Liver (tissue), 9 donors: Measurements from ENCODE around the gene SMPD3. TPM values are rescaled to one million over a fixed set of nuclear protein-coding genes. Genes with fewer than 3 reads are reported as not detected.

Experiments
- DNase-seq: peaks from one replicate; pipeline ENCODE4 v3.0.0-alpha.2; 2017; ENCODE audit warnings: low spot score
- H3K27ac ChIP-seq, 2 donors: one replicate each; pipeline ENCODE4 v1.7.0; 2013; ENCODE audit warnings: inconsistent platforms in 2 of 2, low read length in 2 of 2, control low read depth in 1 of 2, low read depth in 1 of 2, mild to moderate bottlenecking in 1 of 2
- H3K27me3 ChIP-seq, 4 donors: one replicate each; pipeline versions ENCODE4 v1.6.1 to v1.7.0; 2013; ENCODE audit warnings: low read length in 3 of 4, inconsistent platforms in 1 of 4, mild to moderate bottlenecking in 1 of 4, moderate library complexity in 1 of 4; ENCODE audit not compliant: control insufficient read depth in 4 of 4, insufficient read depth in 4 of 4
- H3K36me3 ChIP-seq, 4 donors: one replicate each; pipeline versions ENCODE4 v1.6.1 to v1.7.0; 2013; ENCODE audit warnings: low read length in 3 of 4, mild to moderate bottlenecking in 3 of 4, low read depth in 1 of 4, moderate library complexity in 1 of 4; ENCODE audit not compliant: control insufficient read depth in 4 of 4, insufficient read depth in 3 of 4
- H3K4me1 ChIP-seq, 4 donors: one replicate each; pipeline versions ENCODE4 v1.6.1 to v1.7.0; 2013; ENCODE audit warnings: low read length in 3 of 4, mild to moderate bottlenecking in 3 of 4, moderate library complexity in 1 of 4; ENCODE audit not compliant: control insufficient read depth in 4 of 4, insufficient read depth in 4 of 4
- H3K4me3 ChIP-seq, 3 donors: one replicate each; pipeline versions ENCODE4 v1.6.1 to v1.7.0; 2013; ENCODE audit warnings: low read length in 3 of 3, control low read depth in 1 of 3, low read depth in 1 of 3, mild to moderate bottlenecking in 1 of 3
- H3K9ac ChIP-seq, 2 donors: one replicate each; pipeline ENCODE4 v1.7.0; 2013; ENCODE audit warnings: low read length in 2 of 2, mild to moderate bottlenecking in 2 of 2, moderate library complexity in 2 of 2, control low read depth in 1 of 2, low read depth in 1 of 2
- H3K9me3 ChIP-seq, 4 donors: one replicate each; pipeline versions ENCODE4 v1.6.1 to v1.7.0; 2013; ENCODE audit warnings: low read length in 3 of 4; ENCODE audit not compliant: control insufficient read depth in 4 of 4
- ATF3 ChIP-seq: IDR thresholded peaks from 2 replicates; pipeline ENCODE4 v1.6.1; 2016; ENCODE audit warnings: antibody characterized with exemption
- EGR1 ChIP-seq, 2 donors: IDR thresholded peaks; 2 replicates each; pipeline ENCODE4 v1.6.1; 2016 to 2018; ENCODE audit warnings: antibody characterized with exemption in 2 of 2, low read depth in 2 of 2
- FOXA2 ChIP-seq: IDR thresholded peaks from 2 replicates; pipeline ENCODE4 v1.6.1; 2016; ENCODE audit warnings: antibody characterized with exemption
- GABPA ChIP-seq, 2 donors: IDR thresholded peaks in 1 of 2; conservative IDR thresholded peaks in 1 of 2; 2 replicates each; pipeline ENCODE4 v1.6.1; 2016; ENCODE audit warnings: antibody characterized with exemption in 2 of 2, mild to moderate bottlenecking in 1 of 2, moderate library complexity in 1 of 2
- HNF4A ChIP-seq, 2 donors: conservative IDR thresholded peaks; 2 replicates each; pipeline ENCODE4 v1.6.1; 2016; ENCODE audit warnings: antibody characterized with exemption in 2 of 2, mild to moderate bottlenecking in 2 of 2
- HNF4G ChIP-seq: IDR thresholded peaks from 2 replicates; pipeline ENCODE4 v1.6.1; 2016; ENCODE audit warnings: antibody characterized with exemption
- JUND ChIP-seq, 2 donors: IDR thresholded peaks; 2 replicates each; pipeline ENCODE4 v1.6.1; 2016; ENCODE audit warnings: antibody characterized with exemption in 2 of 2
- MAX ChIP-seq: IDR thresholded peaks from 2 replicates; pipeline ENCODE4 v1.6.1; 2016; ENCODE audit warnings: antibody characterized with exemption
- RAD21 ChIP-seq, 2 donors: IDR thresholded peaks; 2 replicates each; pipeline ENCODE4 v1.6.1; 2016; ENCODE audit warnings: antibody characterized with exemption in 2 of 2, mild to moderate bottlenecking in 2 of 2
- REST ChIP-seq: IDR thresholded peaks from 2 replicates; pipeline ENCODE4 v1.6.1; 2016; ENCODE audit warnings: antibody characterized with exemption, mild to moderate bottlenecking
- RXRA ChIP-seq, 2 donors: IDR thresholded peaks; 2 replicates each; pipeline ENCODE4 v1.6.1; 2017 to 2018; ENCODE audit warnings: antibody characterized with exemption in 2 of 2, mild to moderate bottlenecking in 1 of 2
- YY1 ChIP-seq: IDR thresholded peaks from 2 replicates; pipeline ENCODE4 v1.6.1; 2016; ENCODE audit warnings: antibody characterized with exemption, mild to moderate bottlenecking
- ZBTB33 ChIP-seq: IDR thresholded peaks from 2 replicates; pipeline ENCODE4 v1.6.1; 2016; ENCODE audit warnings: antibody characterized with exemption
- WGBS: extraction: QIAGEN DNeasy Blood & Tissue Kit; methylation state at CpG from one replicate; pipeline ENCODE4 v1.1.7; 2013; 5-methylcytosine and 5-hydroxymethylcytosine counted together
- polyA plus RNA-seq, 2 donors: library from polyadenylated mRNA; stranded (reverse) in 1 of 2; unstranded in 1 of 2; fragments of 200-250 nt in 1 of 2; fragments of >200 nt in 1 of 2; fragmentation: Nextera tagmentation in 1 of 2; extraction: Ambion mirVana in 1 of 2; gene quantifications; one replicate each; pipeline versions ENCODE4 v1.2.1 to v1.2.3, GENCODE V29; 2013 to 2015
- total RNA-seq, 2 donors: library from RNA; depleted of rRNA; stranded (reverse); fragments of >200 nt; gene quantifications; one replicate each; pipeline ENCODE4 v1.2.3, GENCODE V29; 2014
- donor health status: healthy.
- donor health status: healthy.
- donor health status: healthy.
- donor health status: healthy.
- donor health status: healthy.

Gene SMPD3
- total and polyA plus RNA-seq, 4 donors = 0.33 to 10.6 (median 2.7) TPM

GRCh38 chr16:68324336-68324735 is 124.0 kb downstream of the SMPD3 start:
- DNase-seq = no peak
- H3K4me1 ChIP-seq = peaks cover 0 to 5% (median 2%) of the 10 kb centered on the region in 4 donors
- H3K36me3 ChIP-seq = peaks cover 7 to 33% (median 22%) of the 10 kb centered on the region in 4 donors
- H3K27me3 ChIP-seq = no peaks in the 10 kb centered on the region
- H3K9ac ChIP-seq = no peak overlapping the region
- WGBS = 96% methylated on average over 5 of the region's 5 CpGs
- no peaks in the 10 kb centered on the region for H3K9me3 ChIP-seq
- no peak overlapping the region for H3K4me3 ChIP-seq
- TF ChIP-seq RXRA (IDR thresholded peaks at IDR 0.05) (no peak), EGR1 (IDR thresholded peaks at IDR 0.05; ENCODE audit: low read depth in 2 of 2) (no peak), REST (no peak), YY1 (no peak)
- H3K27ac ChIP-seq = no peak overlapping the region

GRCh38 chr16:68319185-68319908 is 129.0 kb downstream of the SMPD3 start:
- H3K27me3 ChIP-seq = no peaks in the 10 kb centered on the region
- no peak overlapping the region for H3K9ac ChIP-seq
- WGBS = 95% methylated on average over 6 of the region's 6 CpGs
- H3K27ac ChIP-seq = no peak overlapping the region
- no peaks in the 10 kb centered on the region for H3K4me1 ChIP-seq
- no peak overlapping the region for H3K4me3 ChIP-seq
- no peak for DNase-seq
- TF ChIP-seq RAD21 (IDR thresholded peaks at IDR 0.05) = no peak
- TF ChIP-seq ATF3 = no peak
- no peak for TF ChIP-seq RXRA (IDR thresholded peaks at IDR 0.05)
- no peak for TF ChIP-seq JUND (IDR thresholded peaks at IDR 0.05)
- no peak for TF ChIP-seq HNF4G
- no peak for TF ChIP-seq MAX
- no peak for TF ChIP-seq HNF4A (conservative IDR thresholded peaks at IDR 0.05)
- no peak for TF ChIP-seq ZBTB33
- no peak for TF ChIP-seq FOXA2
- TF ChIP-seq GABPA (IDR thresholded peaks at IDR 0.05 in 1 of 2, conservative IDR thresholded peaks at IDR 0.05 in 1 of 2) = no peak
- peaks cover 6 to 38% (median 19%) of the 10 kb centered on the region in 4 donors for H3K36me3 ChIP-seq
- H3K9me3 ChIP-seq = no peaks in the 10 kb centered on the region
